Panc1 (cell line): ENCODE results near the gene COL16A1.

Experiments used
- CTCF ChIP-seq: fragments of 450-650 bp; IDR thresholded peaks from 2 replicates; pipeline ENCODE4 v1.5.1; 2017; ENCODE audit warnings: mild to moderate bottlenecking
- REST ChIP-seq, 2 experiments: IDR thresholded peaks; 2 replicates each; pipeline ENCODE4 v1.6.1; 2011 to 2012; ENCODE audit warnings: low read depth in 2 of 2, control low read depth in 1 of 2, low read length in 1 of 2, mild to moderate bottlenecking in 1 of 2, moderate library complexity in 1 of 2; ENCODE audit not compliant: insufficient read depth in 1 of 2

- no peak for TF ChIP-seq REST (IDR thresholded peaks at IDR 0.05; ENCODE audit: insufficient read depth in 1 of 2, low read depth in 2 of 2, low read length in 1 of 2)
- no peak for TF ChIP-seq CTCF
Measured at GRCh38 chr1:31673433-31673832, 30.4 kb downstream of the COL16A1 start.
